GM19395 (cell line): ENCODE measurements around the gene COX20.
A peak's percentile ranks its signal among the peaks of the same experiment; 100 is the strongest.
"Not testable (repeated sequence)": the region's sequence is repeated elsewhere in the genome, so short reads cannot be mapped to it uniquely, and the experiment has no call there.

Experiments
- ATAC-seq: cut with Tn5 transposase; IDR thresholded peaks from one replicate; pipeline ENCODE4 v1.9.1; 2021; ENCODE audit warnings: mild to moderate bottlenecking, moderate library complexity; ENCODE audit not compliant: unreplicated experiment

COX20 gene

GRCh38 chr1:244821134-244821533 lies 14.3 kb upstream of the COX20 start:
- ATAC-seq, result no peak

- ATAC-seq, result no peak
Measured at GRCh38 chr1:244822878-244823277, 12.6 kb upstream of the COX20 start.

GRCh38 chr1:244826712-244827111 lies 8.7 kb upstream of the COX20 start:
- ATAC-seq, result no peak

- ATAC-seq, result no peak
Measured at GRCh38 chr1:244830639-244831038, 4.8 kb upstream of the COX20 start.

GRCh38 chr1:244833260-244833659 lies 2.2 kb upstream of the COX20 start:
- not testable (repeated sequence) for ATAC-seq

- ATAC-seq, result peak; percentile 8
Measured at GRCh38 chr1:244833734-244834542, 1.5 kb upstream of the COX20 start.

GRCh38 chr1:244834543-244835275 lies 749 bp upstream of the COX20 start:
- ATAC-seq, result peak; percentile 71

GRCh38 chr1:244836135-244836521 lies 670 bp downstream of the COX20 start:
- no peak for ATAC-seq

- ATAC-seq, result no peak
Measured at GRCh38 chr1:244836584-244836983, 1.1 kb downstream of the COX20 start.

GRCh38 chr1:244837597-244838258 lies 2.3 kb downstream of the COX20 start:
- no peak for ATAC-seq

GRCh38 chr1:244839656-244840055 lies 4.2 kb downstream of the COX20 start:
- no peak for ATAC-seq

GRCh38 chr1:244840219-244840794 lies 4.8 kb downstream of the COX20 start:
- no peak for ATAC-seq

- no peak for ATAC-seq
Measured at GRCh38 chr1:244841273-244841927, 5.9 kb downstream of the COX20 start.

- ATAC-seq, result no peak
Measured at GRCh38 chr1:244843148-244843978, 7.9 kb downstream of the COX20 start.

- ATAC-seq, result no peak
Measured at GRCh38 chr1:244844155-244845121, 9.0 kb downstream of the COX20 start.

- no peak for ATAC-seq
Measured at GRCh38 chr1:244846653-244847052, 11.2 kb downstream of the COX20 start.

GRCh38 chr1:244849189-244849866 lies 13.9 kb downstream of the COX20 start:
- no peak for ATAC-seq
